ENCODE results near the gene PPP2R5E. TPM values are rescaled to one million over a fixed set of nuclear protein-coding genes. Genes with fewer than 3 reads are reported as not detected.
"Not testable (repeated sequence)": the region's sequence is repeated elsewhere in the genome, so short reads cannot be mapped to it uniquely, and the experiment has no call there.

The PPP2R5E gene
- 26.5 and 28.9 TPM in 2 replicates for total RNA-seq (2014; rRNA removed; shearing (Covaris generic))

DNA sequence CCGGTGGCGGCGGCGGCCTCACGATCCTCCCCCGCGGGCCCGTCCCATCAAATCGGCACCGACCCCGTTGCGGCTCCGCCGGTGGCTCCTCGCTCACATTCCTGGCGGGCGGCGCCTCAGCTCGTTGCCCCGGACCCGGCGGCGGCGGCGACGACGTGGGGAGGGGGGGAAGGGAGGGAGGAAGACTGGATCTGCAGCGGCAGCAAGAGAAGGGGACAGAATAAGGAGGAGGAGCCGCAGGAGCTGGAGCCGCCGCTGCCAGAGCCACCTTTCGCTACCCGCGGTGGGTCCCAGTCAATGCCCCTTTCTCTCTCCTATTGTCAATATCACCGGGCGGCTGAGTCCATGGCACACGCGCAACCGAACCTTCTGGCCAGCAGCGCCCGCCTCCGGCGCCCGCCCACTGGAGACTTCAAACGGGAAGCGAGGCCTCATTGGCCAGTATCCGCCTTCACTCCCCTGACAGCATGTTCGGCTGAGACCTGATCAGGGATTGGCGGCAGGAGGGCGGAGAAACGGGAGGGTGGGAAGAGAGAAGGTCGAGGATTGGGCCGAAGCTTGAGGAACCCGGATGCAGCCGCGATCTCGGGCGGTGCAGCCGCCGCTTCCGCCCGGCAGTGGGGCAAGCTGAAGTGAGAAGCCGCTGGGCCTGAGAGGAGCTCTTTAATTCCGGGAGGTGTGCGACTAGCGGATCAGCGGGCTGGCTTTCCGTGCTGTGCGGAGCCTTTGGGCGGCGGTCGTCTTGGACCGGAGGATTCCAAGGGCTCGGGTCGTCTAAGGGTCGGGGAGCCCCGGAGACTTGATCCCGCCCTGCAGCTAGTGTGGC lies at the start of gene PPP2R5E:
Gene PPP2R5E, minus strand, starts transcription at position 378 of the 826 bp plus-strand sequence. CDS start 3,692 bp downstream, outside the sequence.
- DNase-seq (ENCODE audit: low read depth) = peak; percentile 99

DNA sequence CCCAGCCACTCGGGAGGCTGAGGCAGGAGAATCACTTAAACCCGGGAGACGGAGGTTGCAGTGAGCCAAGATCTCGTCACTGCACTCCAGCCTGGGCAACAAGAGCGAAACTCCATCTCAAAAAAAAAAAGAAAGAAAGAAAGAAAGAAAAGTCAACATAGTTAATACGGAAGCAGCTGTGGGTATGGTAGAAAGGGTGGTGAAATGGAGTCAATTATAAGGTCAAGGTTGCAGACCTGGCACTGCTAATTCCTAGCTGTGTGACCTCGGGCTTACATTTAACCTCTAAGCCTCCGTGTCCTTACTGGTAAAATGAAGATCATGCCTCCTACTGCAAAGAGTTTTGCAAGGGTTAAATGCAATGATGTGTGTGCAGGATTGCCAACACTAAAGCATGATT lies 39.9 kb upstream of the PPP2R5E start:
- DNase-seq (ENCODE audit: low read depth) = not testable (repeated sequence)

DNA sequence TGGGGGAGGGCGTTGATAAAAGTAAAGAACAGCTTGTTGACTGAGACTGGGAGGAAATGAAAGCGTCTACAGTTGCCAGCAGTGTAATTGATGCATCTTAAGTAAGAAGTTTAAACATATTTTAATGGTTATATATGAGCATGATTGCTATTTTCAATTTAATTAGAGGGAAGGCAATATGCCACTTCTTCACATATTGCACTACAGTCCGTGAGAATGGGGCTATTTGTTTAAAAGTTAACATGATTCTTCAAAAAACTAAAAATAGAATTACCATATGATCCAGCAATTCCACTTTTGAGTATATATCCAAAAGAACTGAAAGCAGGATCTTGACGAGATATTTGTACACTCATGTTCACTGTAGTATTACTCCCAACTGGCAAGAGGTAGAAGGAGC lies 38.3 kb upstream of the PPP2R5E start:
- DNase-seq (ENCODE audit: low read depth) = no peak

DNA sequence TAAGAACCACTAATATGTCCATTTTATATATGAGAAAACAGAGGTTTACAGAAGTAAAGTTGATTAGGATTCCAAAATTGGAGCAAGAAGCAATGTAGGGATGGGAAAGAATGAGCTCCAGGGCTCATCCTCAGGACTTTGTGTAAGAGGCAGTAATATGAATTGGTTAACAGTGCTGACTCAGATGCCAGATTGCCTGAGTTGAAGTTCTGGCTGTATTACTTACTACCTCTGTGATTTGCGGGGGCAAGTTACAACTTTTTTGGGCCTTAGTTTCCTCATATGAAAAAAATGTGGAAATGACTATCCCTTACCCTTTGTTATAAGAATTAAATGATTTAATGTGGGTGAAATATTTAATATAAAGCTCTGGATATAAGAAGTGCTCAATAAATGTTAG lies 35.1 kb upstream of the PPP2R5E start:
- no peak for DNase-seq (ENCODE audit: low read depth)

DNA sequence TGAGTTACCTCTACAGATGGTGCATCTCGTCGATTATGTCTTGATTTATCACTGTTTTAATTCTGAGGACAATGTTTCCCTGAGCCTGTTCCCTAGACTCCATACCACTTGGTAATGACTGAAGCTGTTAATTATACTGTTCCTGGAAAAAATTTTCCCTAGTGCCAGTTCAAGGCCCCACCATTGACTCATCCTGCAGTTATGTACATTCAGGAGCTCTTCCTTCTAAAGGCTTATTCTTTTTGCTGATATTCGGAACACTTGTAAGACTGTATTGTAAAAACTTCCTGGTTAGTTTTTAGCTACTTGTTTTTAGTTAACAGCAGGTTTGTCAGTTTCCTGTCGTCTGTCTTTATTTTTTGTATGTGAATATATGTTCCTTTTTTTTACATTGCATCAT lies 30.4 kb upstream of the PPP2R5E start:
- DNase-seq (ENCODE audit: low read depth) = peak; percentile 57

DNA sequence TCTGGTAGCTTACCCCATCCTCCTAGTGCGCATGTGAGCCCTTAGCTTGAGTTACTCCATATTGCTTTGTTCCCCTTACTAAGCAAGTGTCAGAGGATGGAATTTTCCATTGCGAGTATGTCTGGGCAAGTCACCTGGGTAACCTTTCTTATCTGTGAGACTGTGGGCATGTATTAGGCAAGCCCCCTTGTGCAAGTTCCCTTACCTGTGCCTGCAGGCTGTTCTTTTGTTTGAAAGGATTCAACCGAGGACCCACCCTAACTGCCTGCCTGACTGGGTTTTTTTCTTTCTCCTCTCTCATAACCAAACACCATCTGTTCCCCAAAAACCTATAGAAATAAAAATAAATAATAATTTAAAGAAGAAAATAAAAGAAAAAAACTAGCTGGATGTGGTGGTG lies 22.3 kb upstream of the PPP2R5E start:
- DNase-seq (ENCODE audit: low read depth) = no peak

DNA sequence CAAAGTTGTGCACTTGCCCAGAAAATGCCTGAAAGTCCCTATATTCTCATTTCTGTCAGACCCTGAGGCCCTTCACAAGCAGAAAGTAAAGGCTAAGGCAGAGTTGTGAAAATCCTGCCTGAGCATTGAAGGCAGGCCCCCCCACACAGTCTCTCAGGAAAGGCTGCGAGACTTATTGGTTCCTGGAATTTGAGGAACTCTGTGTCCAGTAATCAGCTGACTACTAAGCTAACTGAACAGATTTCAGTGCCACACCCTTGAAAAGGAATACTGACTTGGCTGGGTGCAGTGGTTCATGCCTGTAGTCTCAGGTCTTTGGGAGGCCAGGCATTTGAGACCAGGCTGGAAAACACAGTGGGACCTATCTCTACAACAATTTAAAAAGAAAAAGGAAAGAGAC lies 21.1 kb upstream of the PPP2R5E start:
- peak; percentile 51 for DNase-seq (ENCODE audit: low read depth)

DNA sequence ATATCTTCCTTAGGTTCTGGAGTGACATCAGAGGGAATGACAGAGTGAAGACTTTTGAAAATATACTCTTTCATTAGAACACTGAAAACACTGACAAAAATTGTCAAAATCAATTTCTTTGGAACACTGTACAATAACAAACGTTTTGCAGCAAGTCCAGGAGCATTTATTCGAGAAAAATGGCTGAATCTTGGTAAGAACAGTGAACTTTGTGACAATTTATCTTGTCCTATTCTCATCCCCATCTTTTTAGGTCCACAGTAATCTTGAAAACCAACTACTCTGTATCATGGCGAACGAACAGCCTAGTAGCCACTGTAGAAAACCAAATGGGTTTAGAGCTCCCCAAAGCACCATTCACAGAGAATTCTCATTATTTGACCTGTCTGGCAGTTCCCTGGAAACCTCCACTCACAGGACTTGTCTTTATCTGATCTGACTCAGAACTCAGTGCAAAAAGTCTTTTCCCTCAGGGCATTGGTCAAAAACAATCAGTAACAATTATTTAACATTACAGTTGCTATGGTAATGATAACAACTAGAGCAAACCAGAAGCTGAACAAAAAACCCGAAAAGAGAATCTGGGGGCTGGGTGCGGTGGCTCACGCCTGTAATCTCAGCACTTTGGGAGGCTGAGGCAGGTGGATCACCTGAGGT lies 20.3 kb upstream of the PPP2R5E start:
- peak; percentile 98 for DNase-seq (ENCODE audit: low read depth)

DNA sequence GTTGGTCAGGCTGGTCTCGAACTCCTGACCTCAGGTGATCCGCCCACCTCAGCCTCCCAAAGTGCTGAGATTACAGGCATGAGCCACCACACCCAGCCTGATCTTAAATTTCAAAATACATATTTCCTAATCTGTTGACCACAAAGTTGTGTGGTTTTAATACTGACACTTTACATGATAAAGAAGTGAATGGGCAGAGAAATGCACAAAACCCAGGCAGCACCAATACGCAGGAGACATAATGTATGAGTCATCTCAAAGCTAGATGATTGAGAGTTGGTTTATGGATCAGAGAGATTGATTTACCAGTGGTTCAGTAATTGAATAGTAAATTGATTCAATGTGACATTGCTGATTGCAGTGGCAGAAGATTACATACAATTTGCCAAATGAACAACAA lies 19.2 kb upstream of the PPP2R5E start:
- DNase-seq (ENCODE audit: low read depth) = peak; percentile 36

DNA sequence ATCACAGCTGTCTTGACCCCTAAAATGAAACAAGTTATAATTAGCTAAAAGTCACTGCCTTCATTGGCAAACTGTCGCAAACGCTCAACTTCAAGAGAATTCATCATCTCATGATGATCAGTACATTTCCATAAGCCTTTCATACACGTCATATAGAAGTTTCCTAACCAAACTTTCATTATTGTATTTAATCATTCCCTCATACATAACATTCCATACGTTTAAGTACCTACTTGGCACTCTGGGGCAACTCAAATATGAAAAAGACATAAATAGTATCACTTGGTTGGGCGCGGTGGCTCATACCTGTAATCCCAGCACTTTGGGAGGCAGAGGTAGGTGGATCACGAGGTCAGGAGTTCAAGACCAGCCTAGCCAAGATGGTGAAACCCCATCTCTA lies 12.4 kb upstream of the PPP2R5E start:
- no peak for DNase-seq (ENCODE audit: low read depth)

DNA sequence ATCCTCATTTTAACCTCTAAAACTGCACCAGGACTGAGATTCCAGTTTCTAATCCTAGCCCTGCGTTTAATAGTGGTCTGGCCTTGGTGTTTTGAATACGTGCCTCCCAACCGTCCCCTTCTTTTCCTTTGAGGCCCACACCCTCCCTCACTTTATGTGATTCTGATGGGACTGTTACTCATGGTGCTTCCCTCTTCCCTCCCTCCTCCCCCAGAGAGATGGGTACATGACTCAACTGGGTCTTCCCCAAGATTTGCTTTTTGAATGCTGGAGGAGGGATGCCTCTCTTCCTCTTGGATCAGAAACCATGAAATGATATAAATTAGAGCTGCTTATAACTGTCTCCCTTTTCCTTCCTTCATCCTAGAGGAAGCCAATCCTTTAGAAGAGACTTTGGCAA lies 8.2 kb upstream of the PPP2R5E start:
- DNase-seq (ENCODE audit: low read depth) = peak; percentile 57

DNA sequence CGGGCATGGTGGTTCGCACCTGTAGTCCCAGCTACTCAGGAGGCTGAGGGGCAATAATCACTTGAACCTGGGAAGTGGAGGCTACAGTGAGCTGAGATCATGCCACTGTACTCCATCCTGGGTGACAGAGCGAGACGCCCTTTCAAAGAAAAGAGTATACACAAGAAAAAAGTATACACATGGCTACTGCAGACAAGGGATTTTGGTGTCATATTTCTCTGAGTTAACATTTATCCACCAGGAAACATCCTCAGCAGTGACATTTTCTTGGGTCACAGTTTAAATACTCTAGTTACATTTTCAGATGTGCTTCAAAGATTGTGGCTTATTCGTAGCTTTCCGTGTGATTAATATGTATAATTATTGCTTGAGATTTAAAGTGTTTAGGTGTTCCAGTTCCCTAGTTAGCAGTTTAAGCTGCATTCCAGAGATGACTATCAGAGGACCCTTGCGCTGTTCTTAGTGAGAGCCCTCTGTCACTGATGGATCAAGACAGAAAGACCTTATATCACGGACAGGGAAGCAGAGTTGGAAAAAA lies 4.7 kb upstream of the PPP2R5E start:
- DNase-seq (ENCODE audit: low read depth) = no peak

DNA sequence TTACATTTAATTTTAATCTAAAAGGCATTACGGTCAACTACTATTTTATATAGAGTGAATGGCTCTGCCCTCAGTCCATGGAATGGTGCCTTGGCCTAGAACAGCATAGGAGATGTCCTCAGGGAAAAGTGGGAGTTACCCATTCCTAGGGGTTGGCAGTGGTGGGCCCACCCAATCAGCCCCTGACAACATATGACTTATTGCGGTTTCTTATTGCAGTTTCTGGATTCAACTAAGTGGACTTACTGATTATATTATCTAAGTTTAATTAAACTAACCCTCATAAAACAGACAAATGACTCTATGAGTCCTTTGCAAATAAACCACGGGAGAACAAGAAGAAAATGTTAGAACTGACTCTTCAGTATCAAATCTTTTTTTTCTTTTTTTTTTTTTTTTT lies 2.3 kb upstream of the PPP2R5E start:
- DNase-seq (ENCODE audit: low read depth) = no peak

DNA sequence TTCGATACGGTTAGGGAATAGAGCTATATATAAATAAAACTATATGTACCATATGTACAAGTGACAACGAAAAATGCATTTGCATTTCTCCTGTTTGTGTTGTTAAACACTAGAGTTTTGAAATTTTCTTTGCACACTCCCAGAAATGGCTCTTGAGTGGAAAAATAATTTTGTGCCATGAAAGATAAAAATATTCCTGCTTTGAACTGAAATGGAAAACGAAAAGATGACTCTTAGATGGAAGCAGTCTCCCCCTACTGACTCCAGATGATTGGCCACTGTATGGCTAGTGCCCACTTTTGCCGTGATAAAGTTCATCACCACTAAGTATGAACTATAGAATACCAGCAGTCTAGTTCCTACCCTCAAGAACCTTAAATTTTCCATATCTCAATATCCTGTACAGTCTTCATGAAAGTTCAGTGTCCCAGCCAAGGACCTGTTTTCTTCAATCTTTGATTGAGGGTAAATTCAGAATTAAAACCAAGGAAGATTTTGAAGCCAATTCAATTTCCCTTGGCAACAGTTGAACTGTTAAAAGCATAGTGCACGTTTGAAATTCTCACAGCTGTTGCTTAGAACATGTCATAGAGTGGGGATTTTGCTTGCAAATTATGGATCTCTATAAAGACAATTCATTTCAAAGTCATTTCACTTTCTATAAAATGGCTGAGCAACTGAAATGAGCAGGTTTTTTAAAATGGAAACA lies 1.6 kb upstream of the PPP2R5E start:
- DNase-seq (ENCODE audit: low read depth) = peak; percentile 38

DNA sequence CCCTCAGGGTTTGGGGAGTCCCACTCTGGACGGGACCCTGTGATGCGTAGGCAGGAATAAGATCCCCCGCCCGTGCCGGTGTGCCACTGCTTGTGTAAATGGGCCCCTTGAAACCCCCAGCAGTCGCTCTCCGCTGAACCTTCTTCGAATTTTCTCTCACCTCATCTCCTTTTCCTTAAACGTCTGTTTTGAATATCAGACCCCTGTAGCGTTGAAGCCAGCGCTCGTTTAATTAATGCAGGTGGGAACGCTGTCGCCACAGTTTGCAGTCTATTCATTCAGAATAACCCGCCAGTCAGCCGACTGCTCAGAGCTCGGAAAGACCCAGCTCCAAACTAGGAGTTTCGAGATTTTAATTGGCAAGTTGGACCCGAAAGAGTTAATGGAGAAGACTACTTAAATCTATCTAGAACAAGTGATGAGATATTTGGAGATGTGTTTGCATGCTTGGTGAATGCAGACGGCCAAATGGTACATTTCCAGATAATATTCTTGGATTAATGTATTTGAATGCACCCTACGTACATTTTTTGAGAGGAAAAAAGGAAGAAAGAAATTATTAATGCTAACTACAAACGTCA lies 739 bp upstream of the PPP2R5E start:
- no peak for DNase-seq (ENCODE audit: low read depth)

DNA sequence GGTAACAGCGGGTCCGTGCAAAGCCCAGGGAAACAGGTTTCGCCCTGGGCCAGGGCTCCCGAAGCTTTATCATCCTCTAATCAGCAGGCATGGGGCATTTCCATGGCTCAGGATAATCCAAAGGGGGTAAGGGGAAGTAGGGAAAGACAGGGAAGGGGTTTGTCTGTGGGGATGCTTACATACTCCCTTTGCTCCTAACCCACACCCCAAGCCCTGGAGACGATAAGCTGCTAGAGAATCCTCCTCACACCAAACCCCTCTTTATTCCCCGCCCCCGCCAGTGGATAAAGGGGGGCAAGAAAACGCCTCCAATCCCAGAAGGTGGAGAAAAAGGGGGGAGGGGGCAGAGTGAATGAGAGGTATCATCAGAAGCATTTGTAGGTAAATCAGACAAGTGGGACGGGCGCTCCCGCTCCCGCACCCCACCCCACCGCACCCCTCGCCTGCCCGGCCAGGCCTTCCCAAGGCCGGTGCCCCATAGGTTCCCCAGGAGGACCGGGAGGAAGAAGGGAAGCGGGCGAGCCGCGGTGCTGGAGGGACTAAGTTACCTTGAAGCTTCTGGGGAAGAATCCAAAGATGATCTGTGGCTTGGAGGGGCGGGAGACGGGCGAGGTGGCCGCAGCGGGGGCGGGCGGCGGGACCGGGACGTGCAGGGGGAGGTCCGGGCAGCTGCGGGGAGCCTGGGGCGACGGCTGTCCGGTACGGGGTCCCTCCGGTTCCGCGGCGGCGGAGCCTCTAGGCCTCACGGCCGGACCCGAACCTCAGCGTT lies 762 bp downstream of the PPP2R5E start:
- DNase-seq (ENCODE audit: low read depth) = peak; percentile 47

DNA sequence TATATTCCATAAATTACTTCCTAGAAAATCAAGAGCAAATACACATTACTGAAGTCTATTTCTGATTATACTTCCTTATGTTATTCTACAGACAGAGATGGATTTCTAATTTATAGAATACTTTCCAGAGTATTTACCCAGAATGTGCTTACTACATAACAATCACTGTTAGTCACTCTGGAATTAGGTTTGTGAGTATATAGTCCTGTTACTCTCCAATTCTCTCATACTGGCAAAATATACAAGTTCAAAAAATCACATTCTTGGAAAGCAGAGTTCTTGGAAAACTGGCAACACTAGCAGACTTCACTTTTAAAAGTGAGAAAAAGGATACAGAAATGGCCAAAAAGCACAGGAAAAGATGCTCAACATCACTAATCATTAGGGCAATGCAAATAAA lies 7.3 kb downstream of the PPP2R5E start:
- DNase-seq (ENCODE audit: low read depth) = no peak

DNA sequence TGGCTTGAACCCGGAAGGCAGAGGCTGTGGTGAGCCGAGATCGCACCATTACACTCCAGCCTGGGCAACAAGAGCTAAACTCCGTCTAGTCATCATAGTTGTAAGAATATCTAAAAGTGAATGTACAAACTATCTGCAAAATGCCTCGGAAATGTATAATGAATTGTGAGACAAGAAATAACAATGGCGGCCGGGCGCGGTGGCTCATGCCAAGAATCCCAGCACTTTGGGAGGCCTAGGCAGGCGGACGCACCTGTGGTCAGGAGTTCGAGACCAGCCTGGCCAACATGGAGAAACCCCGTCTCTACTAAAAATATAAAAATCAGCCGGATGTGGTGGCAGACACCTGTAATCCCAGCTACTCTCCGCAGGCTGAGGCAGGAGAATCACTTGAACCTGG lies 9.7 kb downstream of the PPP2R5E start:
- DNase-seq (ENCODE audit: low read depth) = no peak

DNA sequence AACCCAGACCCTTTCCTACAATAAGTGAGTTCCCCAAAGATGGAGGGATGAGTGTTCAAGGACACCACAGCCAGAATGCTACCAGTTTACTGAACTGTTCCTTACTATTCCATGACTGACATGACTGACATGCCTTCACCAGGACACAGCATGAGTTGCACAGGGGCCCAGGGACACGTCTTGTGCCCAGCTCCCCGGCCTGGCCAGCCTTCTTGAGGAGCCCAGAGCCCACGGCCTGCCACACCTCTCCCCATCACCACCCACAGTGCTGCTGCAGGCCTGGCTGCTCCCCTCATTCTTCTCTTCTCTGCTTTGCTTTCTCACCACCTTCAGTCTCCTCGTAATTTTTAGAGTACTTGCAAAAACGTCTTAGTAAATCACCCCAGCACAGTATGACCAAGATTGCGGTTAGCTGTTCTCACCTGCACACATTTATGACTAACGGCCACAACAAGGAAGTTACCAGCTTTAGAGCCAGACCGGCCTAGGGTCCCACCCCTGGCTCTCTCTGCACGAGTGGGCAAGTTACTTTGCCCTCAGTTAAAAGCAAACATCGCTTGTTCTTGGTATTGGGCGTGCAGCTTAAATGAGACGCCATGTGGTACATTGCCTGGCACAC lies 18.5 kb downstream of the PPP2R5E start:
- no peak for DNase-seq (ENCODE audit: low read depth)

DNA sequence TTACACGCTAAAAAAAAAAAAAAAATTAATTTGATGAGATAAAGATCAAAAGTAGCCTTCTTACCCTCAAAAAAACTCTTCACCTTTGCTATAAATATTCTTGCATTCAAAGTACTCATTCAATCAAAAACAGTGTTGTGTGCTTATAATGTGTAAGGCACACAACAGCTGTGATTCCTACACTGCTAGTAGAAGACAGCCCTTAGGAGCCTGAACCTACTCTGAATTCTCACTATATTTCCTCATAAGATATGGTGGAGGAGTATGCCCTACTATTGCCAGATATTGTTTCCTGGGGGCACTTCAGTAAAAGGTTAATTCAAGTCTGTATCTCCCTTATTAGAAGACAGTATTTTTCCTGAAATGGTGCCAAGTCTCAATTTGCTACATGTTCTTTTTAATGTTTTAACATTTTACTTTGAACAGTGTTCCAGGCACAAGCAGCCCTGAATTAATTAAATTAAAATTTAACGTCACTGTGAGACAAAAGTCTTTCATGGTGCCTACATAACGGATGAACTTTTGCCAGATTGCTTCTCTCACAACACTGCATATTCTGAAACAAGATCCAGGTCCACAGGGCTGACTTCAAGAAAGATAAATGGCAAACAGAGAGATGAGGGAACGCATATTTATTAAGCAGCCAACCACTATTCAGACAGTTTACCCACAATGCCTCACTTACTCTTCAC lies 19.3 kb downstream of the PPP2R5E start:
- no peak for DNase-seq (ENCODE audit: low read depth)

Measured in M059J (cell line).